ENCODE measurements around the gene HMGCS1. TPM values are rescaled to one million over a fixed set of nuclear protein-coding genes. Genes with fewer than 3 reads are reported as not detected.

The HMGCS1 gene
- total RNA-seq, 2 donors from 2014 or later = 6.3 to 17.5 TPM

DNA sequence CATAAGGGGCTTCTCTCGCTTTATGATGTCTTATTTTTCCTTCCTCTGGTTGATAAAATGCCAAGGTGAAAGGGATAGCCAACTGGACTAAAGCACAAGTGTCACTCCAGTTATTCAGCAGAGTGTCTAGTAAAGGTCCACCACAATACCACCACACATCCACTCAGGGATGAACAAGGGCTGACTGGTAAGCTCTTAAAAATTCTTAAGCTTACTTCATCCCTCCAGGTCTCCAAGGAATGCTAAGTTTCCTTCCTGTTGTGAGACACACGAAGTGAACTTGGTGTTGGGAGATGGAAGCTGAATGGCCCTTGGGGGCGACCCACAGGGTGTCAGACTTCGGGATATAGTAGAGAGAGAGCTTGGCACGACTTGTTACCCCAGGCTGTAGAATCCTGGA, 3.2 kb upstream of the HMGCS1 start:
- no peaks in the 10 kb centered on the region for H3K36me3 ChIP-seq
- no peak for DNase-seq (ENCODE audit: low spot score)
- H3K4me3 ChIP-seq = no peak overlapping the region
- H3K27ac ChIP-seq = no peak overlapping the region
- TF ChIP-seq, protein P1, sequence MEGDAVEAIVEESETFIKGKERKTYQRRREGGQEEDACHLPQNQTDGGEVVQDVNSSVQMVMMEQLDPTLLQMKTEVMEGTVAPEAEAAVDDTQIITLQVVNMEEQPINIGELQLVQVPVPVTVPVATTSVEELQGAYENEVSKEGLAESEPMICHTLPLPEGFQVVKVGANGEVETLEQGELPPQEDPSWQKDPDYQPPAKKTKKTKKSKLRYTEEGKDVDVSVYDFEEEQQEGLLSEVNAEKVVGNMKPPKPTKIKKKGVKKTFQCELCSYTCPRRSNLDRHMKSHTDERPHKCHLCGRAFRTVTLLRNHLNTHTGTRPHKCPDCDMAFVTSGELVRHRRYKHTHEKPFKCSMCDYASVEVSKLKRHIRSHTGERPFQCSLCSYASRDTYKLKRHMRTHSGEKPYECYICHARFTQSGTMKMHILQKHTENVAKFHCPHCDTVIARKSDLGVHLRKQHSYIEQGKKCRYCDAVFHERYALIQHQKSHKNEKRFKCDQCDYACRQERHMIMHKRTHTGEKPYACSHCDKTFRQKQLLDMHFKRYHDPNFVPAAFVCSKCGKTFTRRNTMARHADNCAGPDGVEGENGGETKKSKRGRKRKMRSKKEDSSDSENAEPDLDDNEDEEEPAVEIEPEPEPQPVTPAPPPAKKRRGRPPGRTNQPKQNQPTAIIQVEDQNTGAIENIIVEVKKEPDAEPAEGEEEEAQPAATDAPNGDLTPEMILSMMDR (IDR thresholded peaks at IDR 0.05) = no peak
- H3K4me1 ChIP-seq = peaks cover 0 to 18% of the 10 kb centered on the region in 2 donors
- no peaks in the 10 kb centered on the region for H3K27me3 ChIP-seq
- no peaks in the 10 kb centered on the region for H3K9me3 ChIP-seq

DNA sequence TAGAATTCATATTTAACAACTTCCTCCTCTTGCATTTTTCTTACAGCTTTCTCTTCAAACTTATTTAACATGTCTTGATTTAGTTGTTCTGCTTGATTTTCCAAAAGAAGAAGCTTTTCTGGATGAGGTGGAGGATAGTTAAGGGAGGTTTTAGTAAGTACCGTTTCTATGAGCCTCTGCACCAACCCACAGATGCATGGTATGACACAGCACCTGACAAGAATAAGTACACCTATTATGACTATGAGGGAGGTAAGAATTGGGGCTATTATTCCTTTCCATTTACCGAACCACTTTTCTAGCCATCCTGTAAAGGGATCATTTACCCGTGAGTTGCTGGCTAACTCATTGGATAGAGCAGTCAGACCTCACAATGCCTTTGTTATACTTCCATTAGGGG, 2.5 kb upstream of the HMGCS1 start:
- no peak for DNase-seq (ENCODE audit: low spot score)
- Histone ChIP-seq H3K9me3 (no peaks in the 10 kb centered on the region), H3K27me3 (no peaks in the 10 kb centered on the region), H3K27ac (no peak overlapping the region), H3K4me1 (peaks cover 0 to 18% of the 10 kb centered on the region in 2 donors), H3K4me3 (no peak overlapping the region), H3K36me3 (no peaks in the 10 kb centered on the region)
- TF ChIP-seq, protein P1 (IDR thresholded peaks at IDR 0.05) = no peak

DNA sequence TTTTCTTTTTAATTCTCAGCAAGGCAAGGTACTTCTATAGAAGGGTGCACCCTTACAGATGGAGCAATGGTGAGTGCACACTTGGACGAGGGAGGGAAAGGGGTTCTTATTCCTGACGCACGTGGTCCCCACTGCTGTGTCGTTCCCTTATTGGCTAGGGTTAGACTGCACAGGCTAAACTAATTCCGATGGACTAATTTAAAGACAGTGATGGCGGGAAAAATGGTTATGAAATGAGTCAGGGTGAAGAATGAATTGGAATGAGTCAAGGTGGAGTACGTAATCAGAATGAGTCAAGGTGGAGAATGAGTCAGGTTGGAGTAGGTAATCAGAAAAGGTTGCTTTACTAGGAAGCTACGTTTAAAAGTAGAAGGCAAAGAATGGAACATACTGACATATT, 2.1 kb upstream of the HMGCS1 start:
- H3K27ac ChIP-seq = no peak overlapping the region
- H3K4me3 ChIP-seq = no peak overlapping the region
- no peaks in the 10 kb centered on the region for H3K36me3 ChIP-seq
- no peaks in the 10 kb centered on the region for H3K9me3 ChIP-seq
- TF ChIP-seq, protein P1 (IDR thresholded peaks at IDR 0.05) = no peak
- H3K27me3 ChIP-seq = no peaks in the 10 kb centered on the region
- DNase-seq (ENCODE audit: low spot score) = no peak
- H3K4me1 ChIP-seq = peaks cover 0 to 19% of the 10 kb centered on the region in 2 donors

DNA sequence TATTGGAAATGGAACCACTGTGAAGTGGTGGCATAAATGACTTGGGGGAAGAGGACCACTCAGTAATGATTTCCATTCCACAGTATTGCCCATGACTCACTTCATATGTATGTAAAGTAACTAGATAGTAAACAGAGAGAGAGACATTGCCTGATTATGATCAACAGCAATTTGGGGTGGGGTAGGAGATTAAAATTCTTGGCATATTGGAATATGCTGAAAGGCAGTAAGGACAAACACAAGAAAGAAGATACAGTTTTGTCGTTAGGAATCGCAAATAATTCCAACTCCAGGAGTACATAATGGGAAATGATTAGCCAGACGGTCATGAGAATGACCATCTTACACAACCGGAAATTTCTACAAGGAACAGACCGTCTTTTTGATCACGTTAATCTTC, 1.5 kb upstream of the HMGCS1 start:
- H3K4me1 ChIP-seq = peaks cover 0 to 24% of the 10 kb centered on the region in 2 donors
- H3K4me3 ChIP-seq = no peak overlapping the region
- TF ChIP-seq, protein P1 (IDR thresholded peaks at IDR 0.05) = no peak
- H3K36me3 ChIP-seq = no peaks in the 10 kb centered on the region
- no peaks in the 10 kb centered on the region for H3K9me3 ChIP-seq
- no peak for DNase-seq (ENCODE audit: low spot score)
- H3K27ac ChIP-seq = no peak overlapping the region
- no peaks in the 10 kb centered on the region for H3K27me3 ChIP-seq

DNA sequence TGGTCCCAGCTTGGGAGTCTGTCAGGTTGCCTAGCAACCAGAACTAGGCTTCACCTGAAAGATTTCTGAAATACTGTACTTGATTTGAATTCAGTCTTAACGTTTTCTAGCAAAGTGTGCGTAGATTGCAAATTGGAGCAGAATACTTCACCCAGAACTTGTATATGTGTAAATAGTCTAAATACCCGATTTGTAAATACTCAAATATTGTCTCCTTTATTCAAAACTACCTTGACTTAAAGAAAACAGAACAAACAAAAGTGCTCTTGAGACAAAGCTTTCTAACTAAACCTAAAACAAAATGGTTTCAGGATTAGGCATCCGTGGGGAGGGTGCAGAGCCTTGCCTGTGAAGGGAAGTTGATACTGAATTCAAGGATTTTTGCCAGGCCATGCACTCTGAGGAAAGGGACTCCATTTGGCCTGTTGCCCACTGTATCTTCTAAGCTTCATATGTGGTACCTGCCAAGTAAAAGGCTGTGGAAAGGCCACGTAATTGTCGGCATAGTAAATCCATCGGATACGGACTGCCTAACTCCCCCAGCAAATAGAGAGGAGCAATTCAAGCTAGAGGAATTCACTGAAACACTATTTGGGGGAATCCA, 744 bp upstream of the HMGCS1 start:
- TF ChIP-seq, protein P1 (IDR thresholded peaks at IDR 0.05) = no peak
- no peaks in the 10 kb centered on the region for H3K36me3 ChIP-seq
- H3K27ac ChIP-seq = peak overlapping the region; percentile 91 to 97
- peaks cover 0 to 32% of the 10 kb centered on the region in 2 donors for H3K4me1 ChIP-seq
- H3K9me3 ChIP-seq = no peaks in the 10 kb centered on the region
- peak overlapping the region in 1 of 2 donors; percentile 85 for H3K4me3 ChIP-seq
- H3K27me3 ChIP-seq = no peaks in the 10 kb centered on the region
- no peak for DNase-seq (ENCODE audit: low spot score)

DNA sequence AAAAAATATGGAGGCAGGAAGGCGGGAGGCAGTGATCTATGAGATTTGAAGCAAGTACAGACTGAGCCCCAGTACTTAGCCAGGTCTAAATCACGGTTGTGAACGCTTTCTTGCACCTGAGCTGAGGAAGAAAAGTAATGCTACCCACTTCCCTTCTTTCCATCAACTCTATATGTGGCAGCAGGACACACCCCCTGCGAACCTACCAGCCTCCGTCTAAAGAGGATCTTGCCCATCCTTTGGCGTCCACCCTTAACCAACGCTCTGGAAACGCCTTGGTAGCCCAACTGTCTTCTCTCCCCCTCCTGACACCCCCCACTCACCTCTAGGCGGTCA, 545 bp downstream of the HMGCS1 start:
- H3K9me3 ChIP-seq = no peaks in the 10 kb centered on the region
- H3K4me1 ChIP-seq = peaks cover 0 to 32% of the 10 kb centered on the region in 2 donors
- H3K27ac ChIP-seq = peak overlapping the region; percentile 91 to 97
- DNase-seq (ENCODE audit: low spot score) = no peak
- no peaks in the 10 kb centered on the region for H3K36me3 ChIP-seq
- TF ChIP-seq, protein P1 (IDR thresholded peaks at IDR 0.05) = no peak
- no peaks in the 10 kb centered on the region for H3K27me3 ChIP-seq
- H3K4me3 ChIP-seq = peak overlapping the region; percentile 73 to 85
